GM12801 (cell line): ENCODE measurements around the gene AIP.

Experiments used
- TF ChIP-seq, protein P1 (sequence below): IDR thresholded peaks from one replicate; pipeline ENCODE4 v1.5.1; 2011; ENCODE audit warnings: control low read depth; ENCODE audit not compliant: insufficient read length; ENCODE audit errors: extremely low read depth

The AIP gene

DNA sequence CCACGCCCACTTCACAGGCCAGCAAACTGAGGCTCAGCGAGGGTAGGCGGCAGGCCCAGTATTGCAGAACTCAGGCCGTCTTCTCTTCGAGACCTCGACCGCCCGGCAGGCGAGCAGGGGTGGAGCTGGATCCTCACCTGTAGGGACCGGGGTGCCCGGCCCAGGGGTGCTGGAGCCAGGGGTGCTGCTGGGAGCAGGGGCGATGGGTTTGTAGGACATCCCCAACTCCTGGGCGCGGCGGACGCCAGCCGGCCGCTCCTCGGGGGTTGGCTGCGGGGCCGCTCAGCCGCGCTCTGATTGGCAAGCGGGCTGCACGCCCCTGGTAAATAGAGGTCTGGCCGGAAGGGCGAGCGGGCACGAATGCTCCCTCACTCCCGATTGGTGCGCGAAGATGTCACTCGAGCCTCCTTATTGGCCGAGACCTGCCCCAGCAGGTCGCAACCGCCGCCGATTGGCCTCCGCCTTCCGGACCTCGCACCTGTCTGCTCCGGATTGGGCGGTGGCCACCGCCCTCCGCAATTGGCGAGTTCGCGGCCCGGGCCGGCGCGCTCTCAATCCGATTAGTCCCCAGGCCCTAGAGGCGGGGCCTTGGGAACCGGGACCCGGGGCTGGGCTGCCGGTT lies 25.1 kb downstream of the AIP start, which contains the start of gene CDK2AP2:
CDK2AP2 (minus strand) TSS at position 299 of the 622 bp plus-strand sequence; CDS start at position 219, 80 bp downstream.
- TF ChIP-seq, protein P1, sequence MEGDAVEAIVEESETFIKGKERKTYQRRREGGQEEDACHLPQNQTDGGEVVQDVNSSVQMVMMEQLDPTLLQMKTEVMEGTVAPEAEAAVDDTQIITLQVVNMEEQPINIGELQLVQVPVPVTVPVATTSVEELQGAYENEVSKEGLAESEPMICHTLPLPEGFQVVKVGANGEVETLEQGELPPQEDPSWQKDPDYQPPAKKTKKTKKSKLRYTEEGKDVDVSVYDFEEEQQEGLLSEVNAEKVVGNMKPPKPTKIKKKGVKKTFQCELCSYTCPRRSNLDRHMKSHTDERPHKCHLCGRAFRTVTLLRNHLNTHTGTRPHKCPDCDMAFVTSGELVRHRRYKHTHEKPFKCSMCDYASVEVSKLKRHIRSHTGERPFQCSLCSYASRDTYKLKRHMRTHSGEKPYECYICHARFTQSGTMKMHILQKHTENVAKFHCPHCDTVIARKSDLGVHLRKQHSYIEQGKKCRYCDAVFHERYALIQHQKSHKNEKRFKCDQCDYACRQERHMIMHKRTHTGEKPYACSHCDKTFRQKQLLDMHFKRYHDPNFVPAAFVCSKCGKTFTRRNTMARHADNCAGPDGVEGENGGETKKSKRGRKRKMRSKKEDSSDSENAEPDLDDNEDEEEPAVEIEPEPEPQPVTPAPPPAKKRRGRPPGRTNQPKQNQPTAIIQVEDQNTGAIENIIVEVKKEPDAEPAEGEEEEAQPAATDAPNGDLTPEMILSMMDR = no peak

DNA sequence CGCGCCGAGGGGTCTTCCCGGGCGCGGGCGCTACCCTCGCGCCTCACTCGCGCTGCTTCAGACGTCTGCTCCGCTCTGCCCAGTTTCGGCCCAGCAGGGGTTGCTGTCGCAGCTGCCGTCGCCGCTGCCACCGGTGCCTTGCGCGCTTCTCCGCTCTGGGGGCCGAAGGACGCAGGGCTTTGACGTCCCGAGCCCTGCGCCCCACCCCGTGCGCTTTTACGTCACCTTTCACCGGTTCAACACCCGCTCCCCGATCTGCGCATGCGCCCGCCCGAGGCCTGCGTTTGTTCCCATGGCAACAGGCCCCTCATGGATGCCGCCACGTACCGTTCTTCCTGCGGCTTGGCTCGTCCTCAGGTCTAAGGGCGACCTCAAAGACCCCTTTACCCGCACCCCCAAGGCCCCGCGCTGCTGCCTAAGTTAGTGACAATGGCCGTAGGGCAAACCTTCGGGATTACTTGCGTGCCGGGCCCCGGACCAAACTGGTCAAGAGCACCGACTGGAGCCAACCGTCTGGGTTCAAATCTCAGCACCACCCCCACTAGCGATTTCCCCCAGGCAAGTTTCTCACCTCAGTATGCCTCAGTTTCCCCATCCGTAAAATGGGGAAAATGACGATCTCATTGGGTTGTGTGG lies 25.8 kb downstream of the AIP start:
- TF ChIP-seq, protein P1 = no peak

DNA sequence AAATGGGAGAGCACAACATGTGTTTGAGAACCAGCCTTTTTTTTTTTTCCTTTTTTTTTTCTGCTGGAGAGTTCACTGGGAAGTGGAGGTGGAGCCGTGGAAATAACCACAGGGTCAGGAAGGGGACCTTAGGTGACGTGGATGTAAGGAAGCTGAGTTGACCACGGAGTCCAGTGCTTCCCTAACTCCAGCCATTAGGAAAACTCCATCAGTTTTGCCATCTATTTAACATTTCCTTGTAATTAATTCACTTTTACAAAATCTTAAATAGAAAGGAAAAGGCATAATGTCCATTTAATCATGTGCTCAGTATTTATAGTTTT lies 27.2 kb downstream of the AIP start:
- TF ChIP-seq, protein P1 = no peak

DNA sequence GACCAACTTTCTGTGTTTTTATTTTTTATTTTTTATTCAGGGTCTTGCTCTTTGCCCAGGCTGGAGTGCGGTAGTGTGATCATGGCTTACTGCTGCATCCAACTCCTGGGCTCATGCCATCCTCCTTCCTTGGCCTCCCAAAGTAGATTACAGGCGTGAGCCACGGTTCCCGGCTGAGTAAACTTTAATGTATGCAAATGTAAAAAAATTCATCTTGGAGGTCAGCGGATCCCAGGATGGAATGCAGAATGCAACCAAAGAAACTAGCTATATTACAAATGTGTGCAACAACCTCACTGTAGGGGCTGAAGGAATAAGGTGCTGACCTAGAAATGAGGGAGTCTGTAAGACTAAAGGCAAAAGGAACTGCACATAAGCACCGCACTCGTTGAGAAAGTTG lies 31.3 kb downstream of the AIP start:
- TF ChIP-seq, protein P1 = no peak

DNA sequence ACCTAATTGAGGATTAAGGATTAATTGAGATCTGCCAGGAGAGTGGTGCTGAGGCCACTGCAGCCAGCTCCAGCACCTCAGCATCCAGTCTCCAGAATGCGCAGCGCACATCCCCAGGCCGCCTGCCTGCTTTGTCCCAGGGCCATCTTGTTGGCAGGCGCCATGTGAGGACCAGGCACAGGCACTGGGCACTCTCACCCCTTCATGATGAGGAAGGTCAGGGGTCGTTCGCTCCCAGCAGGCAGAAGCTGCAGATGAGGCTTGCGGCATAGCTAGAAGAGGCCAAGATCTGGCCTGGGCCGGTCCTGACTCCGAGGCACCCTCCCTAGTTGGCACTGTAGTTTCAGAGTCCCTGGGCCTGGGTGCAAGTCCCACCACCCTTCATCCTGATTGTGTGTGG lies 34.0 kb downstream of the AIP start:
- TF ChIP-seq, protein P1 = no peak

DNA sequence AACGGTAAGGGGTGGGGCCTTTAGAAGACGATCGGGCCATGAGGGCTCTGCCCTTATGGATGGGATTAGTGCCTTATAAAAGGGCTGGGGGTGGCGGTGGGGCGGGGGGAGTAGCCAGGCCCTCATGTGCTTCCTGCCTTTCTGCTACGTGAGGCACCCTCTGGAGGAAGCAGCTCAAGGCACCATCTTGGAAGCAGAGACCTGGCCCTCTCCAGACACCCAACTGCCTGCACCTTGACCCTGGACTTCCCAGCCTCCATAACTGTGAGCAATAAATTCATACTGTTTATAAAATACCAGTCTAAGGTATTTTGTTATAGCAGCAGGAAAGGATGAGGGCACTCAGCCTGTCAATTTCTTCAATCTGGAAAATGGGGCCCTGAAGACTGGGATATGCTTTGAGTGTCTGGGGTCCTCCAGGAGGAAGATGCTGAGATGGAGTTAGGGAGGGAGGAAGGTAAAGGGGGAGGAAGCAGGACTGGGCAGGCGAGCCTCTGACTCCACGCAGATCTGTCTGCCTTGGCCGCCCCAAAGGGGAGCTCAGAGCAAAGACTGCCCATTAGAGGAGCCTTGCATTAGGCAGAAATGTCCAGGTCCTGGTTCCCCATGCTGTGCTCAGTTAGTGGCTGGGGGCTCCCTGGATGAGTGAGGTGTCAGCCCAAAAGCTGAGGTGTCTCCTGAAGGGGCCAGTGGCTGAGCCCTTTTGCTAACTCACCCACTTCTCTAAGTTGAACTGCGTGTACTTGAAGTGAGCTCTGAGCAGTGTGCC lies 35.1 kb downstream of the AIP start:
- TF ChIP-seq, protein P1 = no peak

DNA sequence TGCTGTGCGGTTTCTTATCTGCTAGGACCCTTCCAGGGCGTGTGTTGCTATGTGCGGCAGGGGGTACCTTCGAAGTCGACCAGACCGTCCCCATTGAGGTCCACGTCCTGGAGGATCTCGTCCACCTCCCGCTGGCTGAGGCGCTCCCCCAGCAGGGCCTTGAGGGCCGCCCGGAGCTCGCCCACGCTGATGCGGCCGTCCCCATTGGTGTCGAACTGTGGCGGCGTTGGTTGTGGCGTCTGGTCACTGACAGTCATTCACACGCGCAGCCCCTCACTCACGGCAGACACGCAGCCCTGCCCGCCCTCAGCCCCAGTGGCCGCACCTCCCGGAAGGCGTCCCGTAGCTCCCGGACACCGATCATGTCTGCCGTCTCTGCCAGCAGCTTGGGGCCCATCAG lies 36.9 kb downstream of the AIP start:
- TF ChIP-seq, protein P1 = no peak
